Left lung (tissue), 10 donors: Measurements from ENCODE around the gene MRPS11. TPM values are rescaled to one million over a fixed set of nuclear protein-coding genes. Genes with fewer than 3 reads are reported as not detected.

Experiments used
- ATAC-seq: fragments of 200-7000 bp; cut with Tn5 transposase; one replicate; pipeline ENCODE4 v1.9.1; 2020; ENCODE audit warnings: moderate library complexity
- DNase-seq, 4 donors: peaks; one replicate each; pipeline ENCODE4 v3.0.0-alpha.2; 2013 to 2020
- H3K27ac ChIP-seq, 2 donors: fragments of 200-600 bp; sonication (generic) in 1 of 2; one replicate each; pipeline versions ENCODE4 v1.5.0 to v1.8.0; 2020 to 2021
- H3K27me3 ChIP-seq, 2 donors: fragments of 200-600 bp; sonication (generic) in 1 of 2; one replicate each; pipeline versions ENCODE4 v1.5.0 to v1.8.0; 2020 to 2021
- H3K36me3 ChIP-seq, 2 donors: fragments of 200-600 bp; sonication (generic) in 1 of 2; one replicate each; pipeline versions ENCODE4 v1.5.0 to v1.8.0; 2020 to 2021
- H3K4me1 ChIP-seq, 2 donors: fragments of 200-600 bp; one replicate each; pipeline ENCODE4 v1.8.0; 2021
- H3K4me3 ChIP-seq, 2 donors: fragments of 200-600 bp; sonication (generic) in 1 of 2; one replicate each; pipeline versions ENCODE4 v1.5.0 to v1.8.0; 2020 to 2021; ENCODE audit warnings: mild to moderate bottlenecking in 1 of 2
- H3K9me3 ChIP-seq, 2 donors: fragments of 200-600 bp; sonication (generic) in 1 of 2; one replicate each; pipeline versions ENCODE4 v1.5.0 to v1.8.0; 2020 to 2021
- intact Hi-C, 2 donors: fragments of 100-400 bp; cut with DNase I; formaldehyde crosslinking; loops; one replicate each; pipeline versions ENCODE4 v1.11.2 to v1.14.2; 2022
- polyA plus RNA-seq, 6 donors: library from polyadenylated mRNA; unstranded; fragments of 120-200 nt; gene quantifications; one replicate each; pipeline ENCODE4 v1.2.1, GENCODE V29; 2013; ENCODE audit not compliant: insufficient read length in 6 of 6
- total RNA-seq, 2 donors: library from RNA; stranded (reverse); fragmentation: NEBNext Ultra II Directional; extraction: Animal tissue kit (Norgen Biotek cat#: 25700); gene quantifications; one replicate each; pipeline ENCODE4 v1.2.1, GENCODE V29; 2021
- TF ChIP-seq, protein P1 (sequence below), 2 donors: fragments of 200-600 bp; sonication (generic) in 1 of 2; IDR thresholded peaks; one replicate each; pipeline versions ENCODE4 v1.5.0 to v1.8.0; 2021; ENCODE audit warnings: antibody characterized with exemption in 2 of 2
- donor health status: DM: no; HTN: yes; CAD: no.
- donor health status: DM: no; HTN: no; CAD: no.

The MRPS11 gene
- total and polyA plus RNA-seq, 8 donors: 35.2 to 45.9 (median 40.4) TPM

- ATAC-seq: no peak
- Histone ChIP-seq H3K4me1 (no peaks in the 10 kb centered on the region), H3K36me3 (peaks cover 0 to 24% of the 10 kb centered on the region in 2 donors), H3K27me3 (no peaks in the 10 kb centered on the region), H3K9me3 (no peaks in the 10 kb centered on the region), H3K27ac (no peak overlapping the region), H3K4me3 (no peak overlapping the region)
- intact Hi-C loops: no loop called here
- TF ChIP-seq, protein P1, sequence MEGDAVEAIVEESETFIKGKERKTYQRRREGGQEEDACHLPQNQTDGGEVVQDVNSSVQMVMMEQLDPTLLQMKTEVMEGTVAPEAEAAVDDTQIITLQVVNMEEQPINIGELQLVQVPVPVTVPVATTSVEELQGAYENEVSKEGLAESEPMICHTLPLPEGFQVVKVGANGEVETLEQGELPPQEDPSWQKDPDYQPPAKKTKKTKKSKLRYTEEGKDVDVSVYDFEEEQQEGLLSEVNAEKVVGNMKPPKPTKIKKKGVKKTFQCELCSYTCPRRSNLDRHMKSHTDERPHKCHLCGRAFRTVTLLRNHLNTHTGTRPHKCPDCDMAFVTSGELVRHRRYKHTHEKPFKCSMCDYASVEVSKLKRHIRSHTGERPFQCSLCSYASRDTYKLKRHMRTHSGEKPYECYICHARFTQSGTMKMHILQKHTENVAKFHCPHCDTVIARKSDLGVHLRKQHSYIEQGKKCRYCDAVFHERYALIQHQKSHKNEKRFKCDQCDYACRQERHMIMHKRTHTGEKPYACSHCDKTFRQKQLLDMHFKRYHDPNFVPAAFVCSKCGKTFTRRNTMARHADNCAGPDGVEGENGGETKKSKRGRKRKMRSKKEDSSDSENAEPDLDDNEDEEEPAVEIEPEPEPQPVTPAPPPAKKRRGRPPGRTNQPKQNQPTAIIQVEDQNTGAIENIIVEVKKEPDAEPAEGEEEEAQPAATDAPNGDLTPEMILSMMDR (IDR thresholded peaks at IDR 0.05): no peak
- no peak for DNase-seq
Observed at GRCh38 chr15:88482263-88482662, 14.8 kb downstream of the MRPS11 start.

DNA sequence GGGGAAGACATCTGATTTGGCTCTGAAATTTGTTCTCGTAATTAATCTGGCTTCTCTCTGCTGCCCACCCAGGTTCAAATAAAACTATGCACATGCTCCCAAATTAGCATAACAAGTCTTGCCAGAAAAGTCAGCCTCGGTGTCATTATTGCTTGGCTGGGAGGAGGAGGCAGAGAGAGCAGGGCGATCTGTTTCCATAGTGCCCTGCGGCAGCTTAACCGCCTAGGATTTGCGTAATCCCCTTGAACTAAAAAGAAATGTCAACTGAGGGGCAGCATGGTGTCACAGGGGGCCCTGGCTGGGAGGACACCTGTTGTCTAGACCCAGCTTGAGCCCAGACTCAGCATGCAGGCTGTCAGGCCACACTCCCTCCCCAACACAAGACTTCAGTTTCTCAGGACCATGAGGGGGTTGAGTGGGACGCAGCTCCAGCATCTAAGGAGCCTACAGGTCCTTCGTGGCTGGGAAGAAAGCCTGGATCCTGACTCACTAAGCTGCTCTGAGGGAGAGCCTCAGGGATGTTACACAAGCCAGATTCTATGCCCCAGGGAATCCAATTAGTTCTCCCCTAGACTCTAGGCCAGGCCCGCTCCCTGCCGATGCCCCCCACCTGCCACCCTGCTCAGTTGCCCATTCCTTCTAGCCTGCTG is 17.3 kb downstream of the MRPS11 start:
- no peak for ATAC-seq
- TF ChIP-seq, protein P1 (IDR thresholded peaks at IDR 0.05): no peak
- no peak overlapping the region for H3K4me3 ChIP-seq
- no peak overlapping the region for H3K27ac ChIP-seq
- H3K4me1 ChIP-seq: no peaks in the 10 kb centered on the region
- intact Hi-C loops: no loop called here
- H3K27me3 ChIP-seq: no peaks in the 10 kb centered on the region
- no peaks in the 10 kb centered on the region for H3K36me3 ChIP-seq
- no peaks in the 10 kb centered on the region for H3K9me3 ChIP-seq
- peak in 1 of 4 donors; percentile 32 for DNase-seq

- Histone ChIP-seq H3K27me3 (no peaks in the 10 kb centered on the region), H3K4me3 (no peak overlapping the region), H3K9me3 (no peaks in the 10 kb centered on the region), H3K36me3 (no peaks in the 10 kb centered on the region), H3K4me1 (no peaks in the 10 kb centered on the region), H3K27ac (no peak overlapping the region)
- DNase-seq (no peak), ATAC-seq (no peak)
- intact Hi-C loops: no loop called here
- TF ChIP-seq, protein P1 (IDR thresholded peaks at IDR 0.05): no peak
Observed at GRCh38 chr15:88487178-88487795, 19.8 kb downstream of the MRPS11 start.

DNA sequence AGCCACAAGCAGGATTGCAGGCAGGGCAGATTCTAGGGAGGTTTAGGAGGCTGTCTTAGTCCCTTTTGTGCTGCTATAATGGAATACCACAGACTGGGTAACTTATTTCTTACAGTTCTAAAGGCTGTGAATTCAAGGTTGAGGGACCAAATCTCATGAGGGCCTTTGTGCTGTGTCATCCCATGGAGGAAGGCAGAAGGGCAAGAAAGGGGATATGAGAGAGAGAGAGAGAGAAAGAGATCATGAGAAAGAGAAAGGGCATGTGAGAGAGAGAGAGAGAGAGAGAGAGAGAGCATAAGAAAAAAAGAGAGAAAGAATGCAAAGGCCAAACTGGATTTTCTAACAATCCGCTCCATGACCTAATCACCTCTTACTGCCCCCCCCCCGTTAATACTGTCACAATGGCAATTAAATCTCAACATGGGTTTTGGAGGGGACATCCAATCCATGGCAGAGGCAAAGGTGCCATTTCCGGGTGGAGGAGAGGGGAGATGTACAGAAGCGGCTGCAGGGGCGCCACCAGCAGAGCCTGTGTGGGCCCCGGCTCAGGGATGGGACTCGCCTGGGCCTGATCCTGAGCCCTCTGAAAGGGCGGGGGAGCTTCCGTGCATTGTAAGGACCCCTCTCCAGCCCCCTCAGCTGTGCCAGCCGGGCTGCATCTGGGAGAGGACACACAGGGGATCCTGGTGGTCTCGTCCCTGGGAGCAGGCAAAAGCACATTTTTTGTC is 20.5 kb downstream of the MRPS11 start:
- no peaks in the 10 kb centered on the region for H3K36me3 ChIP-seq
- ATAC-seq (no peak), DNase-seq (no peak)
- intact Hi-C loops: no loop called here
- no peaks in the 10 kb centered on the region for H3K9me3 ChIP-seq
- H3K4me3 ChIP-seq: no peak overlapping the region
- no peaks in the 10 kb centered on the region for H3K4me1 ChIP-seq
- TF ChIP-seq, protein P1 (IDR thresholded peaks at IDR 0.05): no peak
- no peaks in the 10 kb centered on the region for H3K27me3 ChIP-seq
- H3K27ac ChIP-seq: no peak overlapping the region

- Histone ChIP-seq H3K27ac (no peak overlapping the region), H3K9me3 (no peaks in the 10 kb centered on the region), H3K27me3 (no peaks in the 10 kb centered on the region), H3K36me3 (no peaks in the 10 kb centered on the region), H3K4me3 (no peak overlapping the region), H3K4me1 (no peaks in the 10 kb centered on the region)
- TF ChIP-seq, protein P1 (IDR thresholded peaks at IDR 0.05): no peak
- no peak for DNase-seq
- no peak for ATAC-seq
- intact Hi-C loops: no loop called here
Observed at GRCh38 chr15:88489321-88489720, 21.8 kb downstream of the MRPS11 start.
